ENCODE results near the gene CAPRIN2.

GRCh38 chr12:30744321-30744720 lies 10.4 kb downstream of the CAPRIN2 start:
- no peak for TF ChIP-seq POLR2AphosphoS5 (IDR thresholded peaks at IDR 0.05; ENCODE audit: low read depth, low read length)
- TF ChIP-seq POLR2A (IDR thresholded peaks at IDR 0.05; ENCODE audit: low read depth, low read length), result no peak
- TF ChIP-seq TAF1 (IDR thresholded peaks at IDR 0.05; ENCODE audit: low read depth, low read length), result no peak
- no peak for TF ChIP-seq POU2F2 (IDR thresholded peaks at IDR 0.05; ENCODE audit: low read depth, low read length)
- no peak for TF ChIP-seq PAX5 (IDR thresholded peaks at IDR 0.05; ENCODE audit: insufficient read depth, low read length, severe bottlenecking)
- no peak for TF ChIP-seq SPI1 (IDR thresholded peaks at IDR 0.05; ENCODE audit: low read depth, low read length)

Measured in GM12891 (cell line).